ENCODE data around the gene CHGA. TPM values are rescaled to one million over a fixed set of nuclear protein-coding genes. Genes with fewer than 3 reads are reported as not detected.

CHGA gene
- total RNA-seq, 4 donors from 2014 or later = not detected

GRCh38 chr14:92945959-92946846 lies 23.3 kb downstream of the CHGA start:
- Histone ChIP-seq H3K4me3 (no peak overlapping the region), H3K27me3 (no peaks in the 10 kb centered on the region), H3K9me3 (no peaks in the 10 kb centered on the region), H3K4me1 (peaks cover 0 to 16% (median 8%) of the 10 kb centered on the region in 4 donors), H3K27ac (peak overlapping the region in 2 of 4 donors; percentile 2 to 18), H3K36me3 (peaks cover 0 to 85% (median 17%) of the 10 kb centered on the region in 3 donors)
- TF ChIP-seq CTCF (IDR thresholded peaks at IDR 0.05) (no peak), POLR2A (IDR thresholded peaks at IDR 0.05) (no peak), EP300 (IDR thresholded peaks at IDR 0.05) (peak in 1 of 2 donors; percentile 32)
- DNase-seq (ENCODE audit: low spot score in 2 of 2) = peak; percentile 19 to 47
- 60 to 67% methylated on average over 24 to 37 of the region's 38 CpGs for WGBS, 2 donors

- H3K27me3 ChIP-seq = no peaks in the 10 kb centered on the region
- no peak for DNase-seq (ENCODE audit: low spot score in 2 of 2)
- TF ChIP-seq EP300 (IDR thresholded peaks at IDR 0.05) = no peak
- H3K4me3 ChIP-seq = no peak overlapping the region
- no peaks in the 10 kb centered on the region for H3K9me3 ChIP-seq
- WGBS, 2 donors = 79 to 89% methylated on average over 11 to 12 of the region's 12 CpGs
- peak overlapping the region in 1 of 4 donors; percentile 2 for H3K27ac ChIP-seq
- peaks cover 0 to 24% (median 13%) of the 10 kb centered on the region in 4 donors for H3K4me1 ChIP-seq
- H3K36me3 ChIP-seq = peaks cover 0 to 81% (median 11%) of the 10 kb centered on the region in 3 donors
Observed at GRCh38 chr14:92946847-92947545, 24.0 kb downstream of the CHGA start.

GRCh38 chr14:92948647-92949046 lies 25.7 kb downstream of the CHGA start:
- Histone ChIP-seq H3K4me3 (no peak overlapping the region), H3K27me3 (no peaks in the 10 kb centered on the region), H3K27ac (no peak overlapping the region), H3K36me3 (peaks cover 0 to 65% (median 11%) of the 10 kb centered on the region in 3 donors), H3K4me1 (peaks cover 0 to 40% (median 16%) of the 10 kb centered on the region in 4 donors), H3K9me3 (no peaks in the 10 kb centered on the region)
- TF ChIP-seq CTCF (IDR thresholded peaks at IDR 0.05) (no peak), EP300 (IDR thresholded peaks at IDR 0.05) (no peak), POLR2A (IDR thresholded peaks at IDR 0.05) (no peak)
- DNase-seq (ENCODE audit: low spot score in 2 of 2) = no peak
- WGBS, 2 donors = 80 to 90% methylated on average over 16 to 22 of the region's 22 CpGs

GRCh38 chr14:92949496-92950192 lies 26.7 kb downstream of the CHGA start:
- Histone ChIP-seq H3K27me3 (no peaks in the 10 kb centered on the region), H3K4me3 (no peak overlapping the region), H3K27ac (no peak overlapping the region), H3K4me1 (peaks cover 0 to 41% (median 16%) of the 10 kb centered on the region in 4 donors), H3K36me3 (peaks cover 0 to 60% (median 11%) of the 10 kb centered on the region in 3 donors), H3K9me3 (no peaks in the 10 kb centered on the region)
- DNase-seq (ENCODE audit: low spot score in 2 of 2) = no peak
- 87 to 88% methylated on average over 22 to 24 of the region's 24 CpGs for WGBS, 2 donors
- TF ChIP-seq CTCF (IDR thresholded peaks at IDR 0.05) (no peak), POLR2A (IDR thresholded peaks at IDR 0.05) (no peak)

- H3K27me3 ChIP-seq = no peaks in the 10 kb centered on the region
- no peak for DNase-seq (ENCODE audit: low spot score in 2 of 2)
- no peak overlapping the region for H3K4me3 ChIP-seq
- peaks cover 0 to 59% (median 9%) of the 10 kb centered on the region in 3 donors for H3K36me3 ChIP-seq
- TF ChIP-seq EP300 (IDR thresholded peaks at IDR 0.05) = no peak
- TF ChIP-seq CTCF (IDR thresholded peaks at IDR 0.05) = no peak
- no peak for TF ChIP-seq POLR2A (IDR thresholded peaks at IDR 0.05)
- 84 to 90% methylated on average over 7 of the region's 7 CpGs for WGBS, 2 donors
- H3K27ac ChIP-seq = no peak overlapping the region
- peaks cover 0 to 41% (median 16%) of the 10 kb centered on the region in 4 donors for H3K4me1 ChIP-seq
- H3K9me3 ChIP-seq = no peaks in the 10 kb centered on the region
Observed at GRCh38 chr14:92950193-92950540, 27.2 kb downstream of the CHGA start.
